Measurements from ENCODE around the gene KCNQ1. TPM values are rescaled to one million over a fixed set of nuclear protein-coding genes. Genes with fewer than 3 reads are reported as not detected.
A peak's percentile ranks its signal among the peaks of the same experiment; 100 is the strongest.

KCNQ1 gene
- total and polyA plus RNA-seq, 9 of the 15 experiments (the other 6 are each of a cell fraction or from before 2014, with no cell fraction given): 0.44 TPM; not detected in 8

GRCh38 chr11:2400069-2400761 lies 44.6 kb upstream of the KCNQ1 start, which contains the start of gene TSSC4 (continued):
- TF ChIP-seq, protein P1, sequence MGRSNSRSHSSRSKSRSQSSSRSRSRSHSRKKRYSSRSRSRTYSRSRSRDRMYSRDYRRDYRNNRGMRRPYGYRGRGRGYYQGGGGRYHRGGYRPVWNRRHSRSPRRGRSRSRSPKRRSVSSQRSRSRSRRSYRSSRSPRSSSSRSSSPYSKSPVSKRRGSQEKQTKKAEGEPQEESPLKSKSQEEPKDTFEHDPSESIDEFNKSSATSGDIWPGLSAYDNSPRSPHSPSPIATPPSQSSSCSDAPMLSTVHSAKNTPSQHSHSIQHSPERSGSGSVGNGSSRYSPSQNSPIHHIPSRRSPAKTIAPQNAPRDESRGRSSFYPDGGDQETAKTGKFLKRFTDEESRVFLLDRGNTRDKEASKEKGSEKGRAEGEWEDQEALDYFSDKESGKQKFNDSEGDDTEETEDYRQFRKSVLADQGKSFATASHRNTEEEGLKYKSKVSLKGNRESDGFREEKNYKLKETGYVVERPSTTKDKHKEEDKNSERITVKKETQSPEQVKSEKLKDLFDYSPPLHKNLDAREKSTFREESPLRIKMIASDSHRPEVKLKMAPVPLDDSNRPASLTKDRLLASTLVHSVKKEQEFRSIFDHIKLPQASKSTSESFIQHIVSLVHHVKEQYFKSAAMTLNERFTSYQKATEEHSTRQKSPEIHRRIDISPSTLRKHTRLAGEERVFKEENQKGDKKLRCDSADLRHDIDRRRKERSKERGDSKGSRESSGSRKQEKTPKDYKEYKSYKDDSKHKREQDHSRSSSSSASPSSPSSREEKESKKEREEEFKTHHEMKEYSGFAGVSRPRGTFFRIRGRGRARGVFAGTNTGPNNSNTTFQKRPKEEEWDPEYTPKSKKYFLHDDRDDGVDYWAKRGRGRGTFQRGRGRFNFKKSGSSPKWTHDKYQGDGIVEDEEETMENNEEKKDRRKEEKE (IDR thresholded peaks at IDR 0.05; ENCODE audit: borderline replicate concordance in 1 of 2, control insufficient read depth in 1 of 2, low read depth in 2 of 2, low read length in 1 of 2): peak in 1 of 2 experiments; percentile 92; a peak in 2 of 4 replicates
- TF ChIP-seq TAF15 (IDR thresholded peaks at IDR 0.05; ENCODE audit: low read depth, low read length): no peak
- TF ChIP-seq ZNF311 (CRISPR knock-in tag; IDR thresholded peaks at IDR 0.05): no peak
- no peak for TF ChIP-seq HDAC6 (IDR thresholded peaks at IDR 0.05; ENCODE audit: low read depth, low read length)
- TF ChIP-seq, protein P2, sequence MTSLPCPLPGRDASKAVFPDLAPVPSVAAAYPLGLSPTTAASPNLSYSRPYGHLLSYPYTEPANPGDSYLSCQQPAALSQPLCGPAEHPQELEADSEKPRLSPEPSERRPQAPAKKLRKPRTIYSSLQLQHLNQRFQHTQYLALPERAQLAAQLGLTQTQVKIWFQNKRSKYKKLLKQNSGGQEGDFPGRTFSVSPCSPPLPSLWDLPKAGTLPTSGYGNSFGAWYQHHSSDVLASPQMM (CRISPR knock-in tag; IDR thresholded peaks at IDR 0.05): no peak
- TF ChIP-seq SAFB (IDR thresholded peaks at IDR 0.05; ENCODE audit: borderline replicate concordance, low read depth, low read length): peak; percentile 55; the same call in 1 of the 2 replicates
- no peak for TF ChIP-seq NR2F6 (CRISPR knock-in tag; IDR thresholded peaks at IDR 0.05)
- TF ChIP-seq ZBTB7A (IDR thresholded peaks at IDR 0.05; ENCODE audit: borderline replicate concordance, control insufficient read depth, low read depth, low read length): peak; percentile 29; the same call in 1 of the 2 replicates
- no peak for TF ChIP-seq ZNF695 (CRISPR knock-in tag; IDR thresholded peaks at IDR 0.05)
- TF ChIP-seq, protein P3, sequence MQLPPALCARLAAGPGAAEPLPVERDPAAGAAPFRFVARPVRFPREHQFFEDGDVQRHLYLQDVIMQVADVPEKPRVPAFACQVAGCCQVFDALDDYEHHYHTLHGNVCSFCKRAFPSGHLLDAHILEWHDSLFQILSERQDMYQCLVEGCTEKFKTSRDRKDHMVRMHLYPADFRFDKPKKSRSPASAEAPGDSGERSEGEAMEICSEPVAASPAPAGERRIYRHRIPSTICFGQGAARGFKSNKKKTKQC (CRISPR knock-in tag; IDR thresholded peaks at IDR 0.05): peak; percentile 67; the same call in 1 of the 2 replicates
- TF ChIP-seq ZBTB12 (CRISPR knock-in tag; IDR thresholded peaks at IDR 0.05): peak; percentile 87
- no peak for TF ChIP-seq E4F1 (CRISPR knock-in tag; IDR thresholded peaks at IDR 0.05; ENCODE audit: borderline replicate concordance)
- no peak for TF ChIP-seq ASH1L (IDR thresholded peaks at IDR 0.05; ENCODE audit: borderline replicate concordance, low read depth, partially characterized antibody)
- TF ChIP-seq ZFP30 (CRISPR knock-in tag; IDR thresholded peaks at IDR 0.05; ENCODE audit: borderline replicate concordance): no peak
- TF ChIP-seq ZNF57 (CRISPR knock-in tag; IDR thresholded peaks at IDR 0.05): peak; percentile 86; the same call in 1 of the 2 replicates
- peak in 1 of 2 experiments; percentile 95; a peak in 2 of 4 replicates for TF ChIP-seq KDM4B (IDR thresholded peaks at IDR 0.05; ENCODE audit: borderline replicate concordance in 2 of 2, low read depth in 1 of 2)
- peak; percentile 30; the same call in 1 of the 2 replicates for TF ChIP-seq KDM2B (CRISPR knock-in tag; IDR thresholded peaks at IDR 0.05)
